ENCODE measurements around the gene RASD2.

The RASD2 gene

DNA sequence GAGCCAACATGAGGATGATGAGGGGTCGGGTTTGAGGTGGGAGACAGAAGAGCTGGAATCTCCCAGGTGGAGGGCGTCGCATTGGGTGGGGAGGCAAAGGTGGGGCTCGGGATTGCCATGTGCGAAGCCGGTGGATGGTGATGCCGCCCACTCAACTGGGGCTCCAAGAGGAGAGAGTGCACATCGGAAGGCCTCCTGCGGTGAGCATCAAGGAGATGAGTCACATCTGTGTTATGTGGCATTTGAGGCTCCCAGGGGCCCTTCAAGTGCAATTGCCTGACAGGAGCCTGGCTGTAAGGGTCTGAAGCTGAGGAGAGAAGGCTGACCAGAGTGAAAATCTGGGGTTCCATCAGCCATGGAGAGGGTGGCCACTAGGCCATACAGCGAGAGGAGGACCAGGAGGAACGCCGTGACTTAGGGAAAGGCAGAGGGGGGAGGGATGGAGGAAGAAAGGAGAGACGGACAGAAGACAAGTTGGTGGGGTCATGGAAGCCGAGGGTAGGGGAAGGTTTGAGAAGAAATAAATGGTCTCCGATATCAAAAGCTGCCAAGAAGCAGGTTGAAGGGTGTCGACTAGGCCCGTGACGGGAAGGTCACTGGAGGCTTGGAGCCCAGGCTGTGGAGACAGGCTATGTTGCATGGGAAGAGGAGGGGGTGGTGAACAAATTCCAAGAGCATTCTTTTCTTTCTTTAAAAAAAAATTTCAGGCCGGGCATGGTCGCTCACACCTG is 21.3 kb downstream of the RASD2 start:
- DNase-seq, result no peak

DNA sequence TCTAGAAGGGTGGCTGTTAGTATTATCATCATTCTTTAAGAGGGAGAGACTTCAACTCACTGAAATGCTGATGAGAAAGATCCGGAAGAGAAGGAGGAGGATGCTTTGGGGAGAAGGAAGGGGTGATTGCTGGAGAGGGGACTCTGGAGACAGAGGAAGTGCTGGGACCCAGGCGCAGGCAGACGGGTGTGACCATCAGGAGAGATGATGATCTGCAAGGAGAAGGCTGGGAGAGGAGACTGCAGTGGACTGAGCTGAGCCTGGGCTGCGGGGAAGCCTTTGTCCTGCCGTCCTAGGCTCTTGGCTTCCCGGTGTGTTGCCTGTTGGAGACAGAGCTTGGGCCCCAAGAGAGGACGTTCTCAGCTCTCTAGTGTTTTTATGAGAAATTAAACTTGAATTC is 22.6 kb downstream of the RASD2 start:
- no peak for DNase-seq

DNA sequence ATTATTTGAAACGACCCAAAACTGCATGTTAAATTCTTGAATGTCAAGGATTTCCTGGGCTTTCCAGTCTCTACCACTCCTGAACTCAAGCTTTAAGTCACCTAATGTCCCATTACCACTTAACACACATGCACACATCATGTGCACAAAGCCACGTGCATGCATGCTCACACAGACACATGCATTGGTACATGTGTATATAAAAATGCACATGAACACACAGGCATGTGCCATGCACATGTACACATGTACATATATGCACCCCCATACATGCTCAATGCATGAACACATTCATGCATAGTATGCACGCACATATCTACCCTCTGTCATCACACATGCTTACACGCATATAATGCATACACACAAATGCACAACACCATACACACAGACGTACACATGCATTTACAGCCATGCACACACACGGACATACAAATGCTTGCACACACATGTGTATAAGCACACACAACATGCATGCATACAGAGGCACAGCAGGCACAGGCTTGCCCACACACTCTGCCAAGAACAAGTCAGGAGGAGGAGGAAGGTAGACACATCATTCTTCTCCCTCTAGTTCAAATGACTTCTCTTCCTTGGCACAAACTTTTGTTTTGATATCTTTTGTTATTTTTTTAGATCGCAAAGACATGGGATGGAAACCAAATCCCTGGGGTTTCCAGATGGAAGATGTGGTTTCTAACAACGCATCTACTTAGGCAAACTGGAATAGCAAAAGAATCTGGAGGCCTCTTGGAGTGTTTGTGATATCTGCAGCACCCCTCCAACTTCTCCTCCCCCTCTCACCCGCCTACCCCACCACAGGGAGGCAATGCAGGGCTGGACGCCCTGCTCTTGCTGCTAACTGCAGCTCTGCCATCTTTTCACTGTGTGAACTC is 24.6 kb downstream of the RASD2 start:
- DNase-seq, result no peak

DNA sequence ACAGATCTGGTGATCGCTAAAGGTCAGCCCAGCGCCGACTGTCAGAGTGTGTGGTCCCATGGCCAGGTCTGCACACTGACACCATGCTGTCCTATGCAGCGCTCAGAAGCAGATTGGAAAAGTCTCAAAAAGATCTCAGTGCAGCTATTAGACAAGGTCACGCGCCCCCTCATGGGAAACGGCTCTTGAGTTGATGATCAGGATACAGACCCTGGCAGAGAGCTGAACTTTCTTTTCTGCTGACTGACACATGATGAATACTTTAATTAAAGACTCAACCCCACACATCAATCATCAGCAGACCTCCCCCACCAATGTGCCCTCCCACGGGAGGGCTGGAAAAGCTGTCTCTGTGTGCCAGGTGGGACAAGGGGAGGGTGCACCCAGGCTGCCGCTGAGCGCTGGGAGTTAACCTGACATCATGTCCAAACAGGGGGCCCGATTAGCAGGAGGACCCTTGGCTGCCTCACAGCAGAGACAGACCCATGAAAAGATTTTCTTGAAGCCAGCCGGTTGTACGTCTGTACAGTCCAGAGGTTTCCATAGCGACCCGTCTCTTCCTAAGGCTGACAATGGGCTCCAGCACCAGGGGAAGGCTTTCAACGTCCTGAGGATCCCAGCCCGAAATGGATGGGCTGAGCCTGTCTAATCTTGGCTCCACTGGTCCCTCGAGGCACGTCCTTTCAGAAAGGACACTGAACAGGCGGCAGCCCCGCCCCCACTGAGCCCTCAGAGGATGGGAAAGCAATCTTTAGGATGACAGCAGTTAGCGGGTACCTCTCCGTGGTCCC is 26.9 kb downstream of the RASD2 start:
- no peak for DNase-seq

DNA sequence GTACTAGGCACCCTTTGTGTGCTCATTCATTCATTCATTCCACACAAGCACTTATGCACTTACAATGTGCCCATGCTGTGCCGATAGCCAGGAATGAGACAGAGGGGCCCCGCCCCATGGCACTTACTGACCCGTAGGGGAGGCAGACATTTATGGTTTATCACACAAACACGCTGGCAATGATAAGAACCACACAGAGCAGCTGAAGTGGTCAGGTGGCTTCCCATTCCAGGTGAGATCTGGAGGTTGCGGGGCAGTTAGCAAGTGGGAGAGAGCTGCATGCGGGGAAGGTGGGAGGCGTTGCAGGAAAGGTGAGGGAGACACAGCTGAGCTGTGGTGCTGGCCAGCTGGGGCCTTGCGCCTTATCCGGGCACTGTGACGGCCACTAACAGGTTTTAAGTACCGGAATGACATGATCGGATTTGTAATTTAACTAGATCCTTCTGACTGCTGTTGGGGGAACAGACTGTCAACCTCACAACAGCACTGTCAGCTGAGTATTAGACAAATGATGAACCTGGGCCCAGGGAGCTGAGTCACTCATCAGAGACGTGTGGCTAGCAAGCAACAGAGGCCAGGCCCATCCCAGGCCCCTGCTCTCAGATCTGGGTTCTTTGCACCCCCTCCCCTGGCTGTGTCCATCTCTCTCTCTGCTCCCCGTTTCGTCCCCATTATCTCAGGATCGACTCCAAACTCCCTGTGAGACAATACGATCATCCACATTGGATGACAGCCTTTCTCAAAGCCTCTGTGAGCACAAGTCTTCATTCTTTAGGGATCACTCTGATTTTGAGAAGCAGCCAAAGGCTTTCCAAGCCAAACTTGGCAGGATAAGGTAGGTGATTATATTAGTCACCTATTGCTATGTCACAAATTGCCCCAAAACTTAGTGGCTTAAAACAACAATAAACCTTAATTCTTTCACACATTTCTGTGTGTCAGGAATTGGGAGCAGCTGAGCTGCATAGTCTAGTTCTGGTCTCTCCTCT is 28.4 kb downstream of the RASD2 start:
- no peak for DNase-seq

DNA sequence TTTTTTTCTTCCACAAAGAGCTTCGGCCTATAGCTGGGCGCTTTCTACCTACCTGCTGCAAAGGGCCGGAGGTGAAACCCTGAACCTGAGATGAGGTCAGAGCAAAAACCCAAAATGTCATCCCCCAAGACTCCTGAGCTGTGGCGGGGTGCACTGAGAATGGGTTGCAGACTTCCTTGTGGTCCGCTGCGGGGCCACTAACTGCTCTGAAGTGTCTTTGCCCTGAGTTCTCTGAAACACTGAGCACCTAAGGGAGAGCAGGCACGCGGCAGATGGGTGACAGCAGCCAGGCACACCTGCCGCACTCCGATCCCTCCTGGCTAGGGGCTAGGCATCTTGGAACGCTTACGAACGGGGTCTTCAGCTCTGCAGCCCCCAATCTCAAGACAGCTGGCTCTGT is 29.3 kb downstream of the RASD2 start:
- DNase-seq, result no peak

DNA sequence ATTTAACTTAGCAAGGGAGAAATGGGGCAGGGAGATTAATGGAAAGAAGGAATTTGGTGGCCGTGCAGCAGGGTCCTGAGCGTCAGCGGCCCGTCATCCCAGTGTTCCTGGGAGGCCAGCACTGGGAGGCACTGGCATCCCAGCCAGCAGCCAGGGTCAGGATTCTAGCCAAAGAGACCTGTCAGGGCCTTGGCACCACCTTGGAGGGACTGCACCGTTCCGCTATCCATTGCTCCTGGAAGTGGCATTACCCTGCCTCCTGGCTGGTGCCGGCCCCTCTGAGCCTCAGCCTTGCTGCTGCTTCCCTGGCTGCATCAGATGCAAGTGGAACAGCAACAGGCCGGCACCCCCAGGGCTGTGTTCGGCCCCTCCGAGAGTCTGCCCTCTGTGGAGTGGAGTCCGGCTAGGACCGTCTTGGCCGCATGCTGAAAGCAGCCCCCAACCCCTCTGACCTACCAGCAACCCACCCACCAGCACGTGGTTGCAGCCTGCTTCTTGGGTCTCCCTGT is 30.1 kb downstream of the RASD2 start:
- no peak for DNase-seq

DNA sequence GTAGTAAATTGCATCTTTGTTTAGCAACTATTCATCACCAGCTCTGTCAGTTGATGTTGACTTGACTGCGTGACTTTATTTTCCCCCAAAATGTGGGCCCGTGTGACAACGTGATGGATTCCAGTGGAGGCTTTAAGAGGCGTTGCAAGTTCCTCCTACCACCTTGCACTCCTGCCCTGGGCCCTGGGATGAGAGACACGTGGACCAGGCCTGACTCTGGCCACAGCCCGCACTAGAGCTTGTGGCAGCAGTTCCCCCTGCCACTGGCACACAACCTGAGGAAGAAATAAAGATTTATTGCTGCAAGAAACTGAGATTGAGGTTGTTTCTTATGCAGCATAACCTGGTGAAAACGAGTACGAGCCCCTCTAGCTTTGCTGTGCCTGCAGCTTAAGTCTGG is 31.9 kb downstream of the RASD2 start:
- DNase-seq, result no peak

DNA sequence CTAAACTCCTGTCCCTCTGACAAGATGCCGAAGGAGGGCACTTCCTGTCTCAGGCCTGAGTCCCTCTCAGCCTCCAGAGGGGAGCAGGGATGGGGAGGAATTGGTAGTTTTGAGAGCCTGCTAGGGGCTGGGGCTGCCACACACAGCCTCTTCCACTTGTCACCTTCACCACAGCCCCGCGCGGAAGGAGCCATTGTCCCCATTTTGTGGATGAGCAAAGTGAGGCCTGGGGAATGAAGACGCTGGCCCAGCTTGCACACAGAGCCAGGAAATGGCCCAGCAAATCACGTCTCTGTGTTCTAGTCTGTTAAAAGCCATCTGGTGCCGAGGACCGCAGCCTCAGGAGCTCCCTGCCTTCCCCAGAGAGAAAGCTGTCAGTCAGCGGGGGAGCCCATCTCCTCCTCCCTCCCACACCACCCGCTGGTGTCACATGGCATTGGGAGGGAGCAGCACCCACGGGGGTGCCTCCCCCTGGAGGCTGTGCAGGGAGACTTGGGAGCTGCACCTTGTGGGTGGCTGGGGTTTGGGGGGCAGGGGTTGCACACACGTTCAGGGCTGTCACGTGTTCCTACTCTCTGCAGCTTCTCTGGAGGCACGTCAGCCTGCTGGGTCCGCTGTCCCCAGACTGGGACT is 34.6 kb downstream of the RASD2 start:
- DNase-seq, result no peak

DNA sequence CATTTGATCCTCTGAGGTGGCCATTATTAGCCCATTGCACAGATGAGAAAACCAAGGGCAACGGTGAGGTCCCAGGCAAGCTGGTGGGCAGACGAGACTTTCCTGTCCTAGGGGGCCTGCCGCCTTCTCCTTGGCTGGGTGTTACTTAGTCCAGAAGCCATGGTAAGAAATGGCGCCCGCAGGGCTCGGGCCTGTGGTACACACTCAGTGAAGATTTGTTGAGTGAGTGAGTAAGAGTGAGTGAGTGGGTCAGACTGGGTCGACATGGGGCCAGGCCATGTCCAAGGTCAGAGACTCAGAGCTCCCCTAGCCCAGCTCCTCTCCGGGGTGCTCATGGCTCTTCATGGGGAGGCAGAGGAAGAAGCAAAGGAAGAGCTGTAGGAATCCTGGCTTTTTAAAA is 36.0 kb downstream of the RASD2 start:
- no peak for DNase-seq

DNA sequence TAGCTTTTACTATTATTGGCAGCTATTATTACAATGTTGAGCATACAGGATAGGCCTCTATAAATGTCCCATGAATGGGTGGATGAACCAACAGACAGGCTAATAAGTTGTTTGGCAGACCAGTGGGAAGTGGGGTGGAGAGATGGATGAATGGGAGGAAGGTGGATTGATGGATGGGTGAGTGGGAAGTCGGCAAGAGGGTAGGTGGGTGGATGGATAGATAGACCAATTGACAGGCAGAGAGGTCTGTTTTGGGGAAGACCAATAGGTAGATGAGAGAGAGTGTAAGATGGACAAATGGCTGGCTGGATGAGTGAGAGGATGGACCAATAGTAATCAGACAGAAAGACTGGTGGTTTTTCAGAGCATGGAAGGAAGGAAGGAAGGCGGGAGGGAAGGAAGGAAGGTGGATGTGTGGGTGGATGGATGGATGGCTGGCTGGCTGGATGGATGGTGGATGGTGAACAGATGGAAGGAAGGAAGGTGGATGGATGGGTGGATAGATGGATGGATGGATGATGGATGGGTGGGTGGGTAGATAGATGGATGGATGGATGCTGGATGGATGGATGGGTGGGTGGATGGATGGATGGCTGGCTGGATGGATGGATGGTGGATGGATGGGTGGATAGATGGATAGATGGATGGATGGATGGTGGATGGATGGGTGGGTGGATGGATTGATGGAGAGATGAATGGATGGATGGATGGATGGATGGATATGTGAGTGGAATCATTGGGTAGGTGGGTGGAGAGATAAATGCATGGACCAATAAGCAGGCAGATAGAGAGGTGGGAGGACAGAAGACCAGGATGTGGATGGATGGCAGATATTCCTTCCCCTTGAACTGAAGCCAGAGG is 37.4 kb downstream of the RASD2 start:
- no peak for DNase-seq

DNA sequence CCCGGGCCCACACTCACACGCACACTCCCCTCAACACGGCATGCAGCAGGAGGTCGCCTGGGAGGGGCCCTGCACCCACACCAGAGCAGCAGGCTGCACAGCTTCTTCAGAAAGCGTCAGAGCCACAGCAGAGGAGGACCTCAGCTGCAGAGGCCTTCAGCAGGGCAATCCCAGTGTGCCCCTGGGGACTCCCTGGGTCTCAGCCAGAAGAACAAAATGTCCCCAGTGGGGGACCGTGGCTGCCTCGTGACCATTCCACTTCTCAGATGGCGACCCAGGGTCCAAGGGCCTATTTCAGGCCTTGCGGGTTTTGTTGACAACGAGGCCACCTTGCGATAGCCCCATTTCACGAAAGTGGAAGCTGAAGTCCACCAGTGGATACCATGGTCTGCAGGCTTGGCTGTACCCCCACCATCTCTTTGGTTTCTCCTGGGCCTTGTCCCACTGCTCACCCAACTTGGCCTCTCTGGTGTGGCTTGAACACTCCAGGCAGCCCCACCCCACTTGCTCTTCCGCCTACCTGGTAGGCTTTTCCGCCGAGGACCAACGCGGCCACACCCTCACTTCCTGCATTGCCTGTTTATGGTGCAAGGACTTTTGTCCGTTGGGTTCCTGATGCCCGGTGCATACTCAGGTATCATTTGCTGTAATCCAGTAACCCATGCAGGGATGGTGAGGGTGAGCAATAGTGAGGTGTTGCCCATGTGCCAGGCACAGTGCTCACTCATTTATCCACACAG is 38.4 kb downstream of the RASD2 start:
- DNase-seq, result no peak

DNA sequence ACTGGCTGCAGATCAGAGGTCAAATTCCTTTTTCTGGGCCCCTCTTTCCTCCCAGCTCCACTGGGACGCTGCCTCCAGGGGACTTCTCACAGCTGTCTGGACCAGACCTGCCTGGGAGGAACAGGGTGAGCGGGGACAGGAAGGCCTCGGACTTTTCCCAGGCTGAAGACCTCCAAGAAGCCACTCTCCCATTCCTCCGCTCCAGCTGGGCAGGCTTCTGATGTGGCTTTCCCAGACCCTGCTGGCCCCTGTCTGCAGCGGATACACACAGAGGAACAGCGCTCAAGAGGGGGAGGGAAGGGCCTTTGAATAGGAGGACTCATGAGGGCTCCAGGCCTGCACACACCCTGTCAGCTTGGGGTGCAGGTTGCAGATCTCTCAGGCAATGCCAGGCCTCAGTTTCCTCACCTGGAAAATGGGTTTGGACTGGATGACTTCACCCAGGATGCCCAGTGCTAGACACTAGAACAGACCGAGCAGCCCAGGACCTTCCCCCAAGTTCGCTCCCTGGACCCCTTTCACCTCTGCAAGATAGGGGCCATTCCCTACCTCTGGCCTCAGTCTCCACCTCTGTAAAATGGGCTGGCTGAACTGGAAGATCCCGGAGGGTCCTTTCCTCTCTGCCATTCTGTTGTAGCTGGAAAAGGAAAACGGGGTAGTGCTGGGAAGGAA is 39.9 kb downstream of the RASD2 start:
- no peak for DNase-seq

DNA sequence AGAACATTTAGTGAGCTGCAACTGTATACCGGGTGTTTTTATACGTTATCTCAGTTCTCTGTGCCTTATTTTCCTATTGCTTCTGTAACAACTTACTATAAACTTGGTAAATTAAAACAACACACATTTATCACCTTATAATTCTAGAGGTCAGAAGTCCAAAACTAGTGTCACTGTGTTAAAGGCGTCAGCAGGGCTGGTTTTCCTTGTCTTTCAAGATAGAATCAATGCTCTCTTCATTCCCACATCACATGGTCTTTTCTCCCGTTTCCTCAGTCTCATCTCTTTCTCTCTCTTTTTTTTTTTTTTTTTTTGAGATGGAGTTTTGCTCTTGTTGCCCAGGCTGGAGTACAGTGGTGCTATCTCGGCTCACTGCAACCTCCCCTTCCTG is 40.4 kb downstream of the RASD2 start:
- no peak for DNase-seq

DNA sequence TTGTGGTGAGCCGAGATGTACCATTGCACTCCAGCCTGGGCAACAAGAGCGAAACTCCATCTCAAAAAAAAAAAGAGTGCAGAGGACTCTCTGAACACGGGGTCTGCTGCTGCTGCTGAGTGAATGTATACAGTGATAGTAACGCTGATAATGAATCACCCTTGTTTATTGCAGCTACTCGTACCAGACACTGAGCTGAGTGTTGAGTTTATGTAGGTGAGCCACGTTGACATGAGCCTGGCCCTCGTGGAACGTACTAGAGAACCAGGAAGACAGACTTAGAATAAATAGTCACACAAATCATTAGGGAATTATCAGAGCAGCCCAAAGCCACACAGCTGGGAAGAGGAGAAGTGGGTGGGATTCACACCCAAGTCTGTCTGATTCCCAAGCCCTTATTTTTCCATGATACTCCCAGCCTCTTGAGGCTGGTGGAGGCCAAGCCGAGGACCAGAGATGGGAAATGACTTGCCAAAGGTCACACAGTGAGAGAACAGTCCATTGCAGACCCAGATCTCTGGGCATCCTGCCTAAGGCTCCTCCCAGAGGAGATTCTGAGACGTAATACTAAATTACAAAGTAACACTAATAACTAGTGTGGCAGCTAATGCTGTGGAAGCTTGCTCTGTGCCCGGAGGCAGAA is 41.7 kb downstream of the RASD2 start:
- DNase-seq, result no peak

DNA sequence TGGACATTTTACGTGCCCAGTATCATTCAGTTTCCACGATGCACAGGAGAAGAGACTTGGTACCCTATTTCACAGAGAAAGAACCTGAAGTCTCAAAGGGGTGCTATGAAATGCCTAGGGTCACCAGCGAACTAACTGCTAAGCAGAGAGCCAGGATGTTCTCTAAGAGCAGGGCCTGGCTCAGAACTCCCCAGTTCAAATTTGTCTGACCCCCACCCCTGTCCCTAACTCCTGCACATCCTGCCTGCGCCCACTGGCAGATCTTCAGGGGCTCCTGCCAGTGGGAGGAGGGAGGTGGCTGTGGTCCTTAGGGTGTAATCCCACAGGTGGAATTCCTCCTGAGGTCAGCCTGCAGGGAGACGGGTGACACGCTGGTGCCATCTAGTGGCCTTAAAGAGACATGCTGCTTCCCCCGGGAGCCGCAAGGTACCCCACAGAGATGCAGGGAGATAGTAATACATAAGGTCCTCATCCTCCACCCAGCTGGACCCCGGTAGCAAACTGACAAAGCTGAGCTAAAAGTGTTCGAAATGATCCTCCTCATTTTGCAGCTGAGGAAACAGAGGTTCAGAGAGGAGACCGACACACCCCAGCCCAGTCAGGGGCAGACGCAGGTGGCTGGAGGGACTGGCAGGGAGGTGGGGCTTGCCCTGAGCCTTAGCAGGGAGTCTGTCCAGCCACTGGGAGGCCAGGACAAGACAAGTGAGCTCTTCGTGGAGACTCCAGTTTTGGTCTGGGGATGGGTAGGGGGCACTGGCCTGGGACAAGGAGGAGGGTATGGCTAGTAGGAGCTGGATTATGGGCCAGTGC is 42.4 kb downstream of the RASD2 start:
- peak; percentile 39 for DNase-seq

DNA sequence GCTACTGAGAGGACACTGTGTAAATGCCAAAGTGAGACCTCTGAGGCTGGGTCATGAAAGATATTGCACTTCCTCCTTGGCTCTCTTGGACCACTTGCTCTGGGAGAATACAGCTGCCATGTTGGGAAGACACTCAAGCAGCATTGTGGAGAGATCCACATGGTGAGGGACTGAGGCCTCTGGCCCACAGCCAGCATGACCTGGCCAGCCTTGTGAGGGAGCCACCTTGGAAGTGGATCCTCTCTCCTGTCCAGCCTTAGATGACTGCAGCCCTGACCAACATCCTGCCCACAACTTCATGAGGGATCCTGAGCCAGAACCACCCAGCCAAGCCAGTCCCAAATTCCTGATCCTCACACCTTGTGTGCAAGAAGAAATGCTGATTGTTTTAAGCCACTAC is 46.1 kb downstream of the RASD2 start:
- DNase-seq, result no peak

DNA sequence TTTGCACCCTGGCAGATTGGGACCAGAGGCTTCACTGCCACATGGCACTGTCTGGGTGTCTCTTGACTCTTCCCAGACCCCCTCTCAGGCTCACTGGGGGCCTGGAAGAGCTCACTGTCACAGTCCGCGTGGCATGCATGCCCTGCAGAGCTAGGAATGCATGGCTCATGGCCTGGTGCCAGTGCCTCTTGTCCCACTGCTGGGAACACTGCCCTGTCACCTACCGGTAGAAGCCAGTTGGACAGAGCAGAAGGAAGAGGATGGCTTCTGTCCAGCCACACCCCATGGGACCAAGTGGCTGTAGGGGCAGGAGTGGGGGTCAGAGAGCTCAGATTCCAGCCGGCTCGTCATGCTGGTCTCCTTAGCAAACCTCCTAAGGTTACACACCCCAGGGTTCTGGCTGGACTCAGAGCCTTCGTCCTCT is 46.8 kb downstream of the RASD2 start:
- no peak for DNase-seq

Data from activated CD4-positive, alpha-beta T cell treated with anti-CD3 and anti-CD28 coated beads for 1 hour (primary cell).